ENCODE measurements around the gene TSC22D4.

- TF ChIP-seq POLR2AphosphoS5 (IDR thresholded peaks at IDR 0.05; ENCODE audit: low read depth, low read length) (peak; percentile 99), POLR2A (IDR thresholded peaks at IDR 0.05; ENCODE audit: low read depth, low read length) (peak; percentile 99)
Measured at GRCh38 chr7:100428199-100428966, 50.6 kb downstream of the TSC22D4 start, which contains the start of gene ZCWPW1.

Data from GM12891 (cell line).